Upper lobe of left lung (tissue), 4 donors: ENCODE data around the gene CEP170.

Source experiments
- EP300 ChIP-seq, 4 donors: sonication (generic); formaldehyde crosslinking; IDR thresholded peaks; one replicate each; pipeline ENCODE4 v1.5.1; 2017; ENCODE audit warnings: antibody characterized with exemption in 4 of 4, control low read depth in 2 of 4
- TF ChIP-seq, protein P1 (sequence below), 6 experiments: fragments of 450-650 bp in 4 of 6; fragments of 200-600 bp in 2 of 6; sonication (generic) in 2 of 6; IDR thresholded peaks; one replicate each; pipeline ENCODE4 v1.5.1; 2016 to 2019; ENCODE audit warnings: antibody characterized with exemption in 6 of 6

DNA sequence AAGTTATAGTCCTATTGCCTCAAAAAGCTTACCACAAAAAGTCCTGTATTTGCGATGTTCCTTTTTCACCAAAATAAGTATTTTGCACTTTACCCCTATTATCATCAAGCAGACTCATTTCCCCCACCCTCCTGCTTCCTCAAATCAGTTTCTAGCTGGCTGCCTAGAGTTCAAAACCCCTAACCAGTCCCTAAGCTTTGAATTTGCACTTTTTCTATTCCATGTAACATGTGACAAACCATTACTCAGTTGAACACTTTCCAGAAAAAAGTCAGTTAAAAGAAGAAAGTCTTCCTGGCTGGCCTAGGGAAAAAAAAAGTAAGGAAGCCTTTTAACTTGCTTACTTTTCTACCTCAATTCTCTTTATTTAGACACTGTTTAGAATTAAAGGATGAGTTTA is 8.2 kb downstream of the CEP170 start:
- TF ChIP-seq, protein P1, sequence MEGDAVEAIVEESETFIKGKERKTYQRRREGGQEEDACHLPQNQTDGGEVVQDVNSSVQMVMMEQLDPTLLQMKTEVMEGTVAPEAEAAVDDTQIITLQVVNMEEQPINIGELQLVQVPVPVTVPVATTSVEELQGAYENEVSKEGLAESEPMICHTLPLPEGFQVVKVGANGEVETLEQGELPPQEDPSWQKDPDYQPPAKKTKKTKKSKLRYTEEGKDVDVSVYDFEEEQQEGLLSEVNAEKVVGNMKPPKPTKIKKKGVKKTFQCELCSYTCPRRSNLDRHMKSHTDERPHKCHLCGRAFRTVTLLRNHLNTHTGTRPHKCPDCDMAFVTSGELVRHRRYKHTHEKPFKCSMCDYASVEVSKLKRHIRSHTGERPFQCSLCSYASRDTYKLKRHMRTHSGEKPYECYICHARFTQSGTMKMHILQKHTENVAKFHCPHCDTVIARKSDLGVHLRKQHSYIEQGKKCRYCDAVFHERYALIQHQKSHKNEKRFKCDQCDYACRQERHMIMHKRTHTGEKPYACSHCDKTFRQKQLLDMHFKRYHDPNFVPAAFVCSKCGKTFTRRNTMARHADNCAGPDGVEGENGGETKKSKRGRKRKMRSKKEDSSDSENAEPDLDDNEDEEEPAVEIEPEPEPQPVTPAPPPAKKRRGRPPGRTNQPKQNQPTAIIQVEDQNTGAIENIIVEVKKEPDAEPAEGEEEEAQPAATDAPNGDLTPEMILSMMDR (IDR thresholded peaks at IDR 0.05) = no peak
- TF ChIP-seq EP300 (IDR thresholded peaks at IDR 0.05) = no peak
